ENCODE measurements around the gene YBX3.

YBX3 gene

DNA sequence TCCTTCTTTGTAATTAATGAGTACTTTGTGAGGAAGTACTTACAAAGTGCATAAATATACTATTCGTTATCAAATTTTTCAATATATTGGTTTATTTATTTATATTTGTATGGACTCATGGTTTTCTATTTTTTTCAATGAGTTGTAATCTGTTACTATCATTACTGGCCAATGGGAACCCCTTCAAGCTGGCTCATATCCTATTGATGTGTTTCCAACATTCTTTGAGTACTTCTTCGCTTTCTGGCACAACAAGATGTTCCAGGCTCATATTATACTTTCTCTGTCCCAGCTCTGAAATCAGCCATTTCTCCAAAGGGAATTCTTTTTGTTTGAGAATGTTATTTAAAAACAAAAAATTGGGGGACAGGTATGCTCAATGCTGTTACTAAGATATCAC, 17.5 kb downstream of the YBX3 start:
- TF ChIP-seq, protein P1, sequence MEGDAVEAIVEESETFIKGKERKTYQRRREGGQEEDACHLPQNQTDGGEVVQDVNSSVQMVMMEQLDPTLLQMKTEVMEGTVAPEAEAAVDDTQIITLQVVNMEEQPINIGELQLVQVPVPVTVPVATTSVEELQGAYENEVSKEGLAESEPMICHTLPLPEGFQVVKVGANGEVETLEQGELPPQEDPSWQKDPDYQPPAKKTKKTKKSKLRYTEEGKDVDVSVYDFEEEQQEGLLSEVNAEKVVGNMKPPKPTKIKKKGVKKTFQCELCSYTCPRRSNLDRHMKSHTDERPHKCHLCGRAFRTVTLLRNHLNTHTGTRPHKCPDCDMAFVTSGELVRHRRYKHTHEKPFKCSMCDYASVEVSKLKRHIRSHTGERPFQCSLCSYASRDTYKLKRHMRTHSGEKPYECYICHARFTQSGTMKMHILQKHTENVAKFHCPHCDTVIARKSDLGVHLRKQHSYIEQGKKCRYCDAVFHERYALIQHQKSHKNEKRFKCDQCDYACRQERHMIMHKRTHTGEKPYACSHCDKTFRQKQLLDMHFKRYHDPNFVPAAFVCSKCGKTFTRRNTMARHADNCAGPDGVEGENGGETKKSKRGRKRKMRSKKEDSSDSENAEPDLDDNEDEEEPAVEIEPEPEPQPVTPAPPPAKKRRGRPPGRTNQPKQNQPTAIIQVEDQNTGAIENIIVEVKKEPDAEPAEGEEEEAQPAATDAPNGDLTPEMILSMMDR (IDR thresholded peaks at IDR 0.05; ENCODE audit: extremely low read depth, insufficient read depth, missing control alignments), result no peak
- in situ Hi-C loops (cut with MboI; ENCODE audit: low pct_unique_long_range_greater_than_20kb, low sequenced_read_pairs, unreplicated experiment), result no loop called here
- DNase-seq (ENCODE audit: low spot score), result no peak

DNA sequence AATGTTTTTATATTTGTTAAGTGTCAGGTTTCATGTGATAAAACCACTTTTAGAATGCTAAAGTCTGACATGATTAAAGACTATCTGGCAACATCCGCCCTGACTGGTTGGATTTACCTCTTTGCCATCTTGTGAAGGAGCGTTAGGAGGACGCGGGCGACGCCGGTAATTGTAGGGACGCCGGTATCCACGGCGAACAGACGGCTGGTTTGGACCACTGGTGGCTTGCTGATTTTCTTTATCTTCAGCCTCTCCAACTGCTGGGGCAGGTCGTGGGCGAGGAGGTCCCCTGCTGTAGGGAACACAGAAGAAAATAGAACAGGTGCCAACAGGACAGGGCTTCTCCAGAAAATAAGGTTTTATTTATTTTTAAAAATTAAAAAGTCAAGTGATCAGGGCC, 21.3 kb downstream of the YBX3 start:
- in situ Hi-C loops (cut with MboI; ENCODE audit: low pct_unique_long_range_greater_than_20kb, low sequenced_read_pairs, unreplicated experiment), result no loop called here
- no peak for DNase-seq (ENCODE audit: low spot score)
- TF ChIP-seq, protein P1 (IDR thresholded peaks at IDR 0.05; ENCODE audit: extremely low read depth, insufficient read depth, missing control alignments), result no peak

DNA sequence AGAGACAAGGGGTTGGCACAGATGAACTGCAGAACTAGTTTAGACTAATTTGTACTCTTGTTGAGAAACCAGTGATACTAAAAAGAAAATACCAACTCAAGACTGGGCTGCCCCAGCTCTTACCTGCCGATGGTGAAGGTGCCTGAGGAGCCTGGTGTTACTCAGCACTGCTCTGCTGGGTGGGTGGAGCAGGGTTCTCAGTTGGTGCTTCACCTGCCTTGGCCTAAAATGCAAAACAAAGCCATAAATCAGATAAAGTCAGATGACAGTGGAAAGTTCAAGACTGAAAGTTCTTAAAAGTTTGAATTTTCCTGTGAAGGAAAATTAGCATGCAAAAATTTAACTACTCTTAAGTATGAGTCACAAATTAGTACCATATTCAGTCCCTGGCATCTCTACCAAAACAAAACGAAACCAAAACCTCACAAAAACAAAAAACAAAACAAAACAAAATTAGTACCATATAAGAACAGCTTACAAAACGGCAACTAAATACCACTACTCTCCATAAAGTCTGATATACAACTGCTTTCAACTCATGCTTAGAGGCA, 21.9 kb downstream of the YBX3 start:
- in situ Hi-C loops (cut with MboI; ENCODE audit: low pct_unique_long_range_greater_than_20kb, low sequenced_read_pairs, unreplicated experiment), result no loop called here
- DNase-seq (ENCODE audit: low spot score), result no peak
- TF ChIP-seq, protein P1 (IDR thresholded peaks at IDR 0.05; ENCODE audit: extremely low read depth, insufficient read depth, missing control alignments), result no peak

DNA sequence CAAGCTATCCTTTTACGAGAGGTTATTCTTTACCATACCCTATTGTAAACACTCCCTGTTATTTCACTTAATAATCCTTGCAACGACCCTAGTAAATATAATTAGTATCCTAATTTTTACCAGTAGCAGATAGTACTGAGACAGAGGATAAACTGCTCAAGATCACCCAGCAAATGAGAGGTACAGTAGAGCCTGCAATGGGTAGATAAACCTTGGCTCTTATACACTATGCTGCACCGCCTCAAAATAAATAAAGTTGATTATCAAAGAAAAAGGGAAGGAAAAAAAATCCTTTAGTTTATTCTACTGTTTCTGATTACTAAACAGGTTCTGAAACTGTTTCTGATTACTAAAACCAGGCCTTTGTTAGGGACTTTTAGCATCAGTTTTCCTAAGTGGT, 22.5 kb downstream of the YBX3 start:
- no peak for DNase-seq (ENCODE audit: low spot score)
- in situ Hi-C loops (cut with MboI; ENCODE audit: low pct_unique_long_range_greater_than_20kb, low sequenced_read_pairs, unreplicated experiment), result no loop called here
- TF ChIP-seq, protein P1 (IDR thresholded peaks at IDR 0.05; ENCODE audit: extremely low read depth, insufficient read depth, missing control alignments), result no peak

DNA sequence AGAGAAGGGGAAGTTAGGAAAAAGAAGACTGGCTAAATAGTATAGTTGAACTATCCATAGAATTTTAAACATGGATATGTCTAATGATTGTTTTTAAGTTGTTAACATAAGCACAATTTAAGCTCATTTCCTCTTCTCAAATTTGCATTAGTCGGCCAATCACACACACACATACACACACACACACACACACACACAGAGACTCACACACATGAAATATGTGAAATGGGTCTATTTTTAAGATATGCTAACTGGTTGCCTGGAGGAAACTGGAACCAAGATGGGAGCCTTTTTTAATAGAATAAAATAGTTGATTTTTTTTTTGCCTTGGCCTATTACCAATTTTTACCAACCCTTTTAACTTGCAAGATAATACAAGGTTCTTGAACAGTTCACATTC, 25.3 kb downstream of the YBX3 start:
- no peak for DNase-seq (ENCODE audit: low spot score)

DNA sequence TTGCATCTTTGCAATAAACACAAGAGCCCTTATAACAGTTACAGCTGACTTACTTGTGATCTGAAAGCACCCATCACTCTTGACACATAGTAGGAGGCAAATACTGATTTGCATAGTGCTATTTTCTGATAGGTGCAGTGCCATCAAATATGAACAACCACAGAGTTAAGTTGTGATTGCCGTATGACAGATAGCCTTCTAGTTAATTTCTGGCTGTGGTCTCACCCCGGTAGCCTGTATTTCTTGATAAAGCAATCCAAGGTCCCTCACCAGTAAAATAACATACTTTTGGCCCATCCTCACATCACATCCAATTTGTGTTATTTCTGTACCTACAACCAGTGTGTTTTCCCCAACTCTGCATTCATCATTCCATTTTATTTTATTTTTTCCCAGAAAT, 26.0 kb downstream of the YBX3 start:
- in situ Hi-C loops (cut with MboI; ENCODE audit: low pct_unique_long_range_greater_than_20kb, low sequenced_read_pairs, unreplicated experiment), result no loop called here
- no peak for DNase-seq (ENCODE audit: low spot score)

More for the DNA sequence above, 25.3 kb downstream of the YBX3 start:
- TF ChIP-seq, protein P1 (IDR thresholded peaks at IDR 0.05; ENCODE audit: extremely low read depth, insufficient read depth, missing control alignments), result no peak
- in situ Hi-C loops (cut with MboI; ENCODE audit: low pct_unique_long_range_greater_than_20kb, low sequenced_read_pairs, unreplicated experiment), result no loop called here

More for the DNA sequence above, 26.0 kb downstream of the YBX3 start:
- TF ChIP-seq, protein P1 (IDR thresholded peaks at IDR 0.05; ENCODE audit: extremely low read depth, insufficient read depth, missing control alignments), result no peak

All from GM13977 (cell line).